ENCODE data around the gene CCR1.
"Not testable (repeated sequence)": the region's sequence is repeated elsewhere in the genome, so short reads cannot be mapped to it uniquely, and the experiment has no call there.

The CCR1 gene

GRCh38 chr3:46221938-46222337 lies 13.8 kb upstream of the CCR1 start:
- Mint-ChIP-seq H3K27me3 (peaks cover 5% of the 10 kb centered on the region), H3K4me1 (ENCODE audit: low read depth) (no peaks in the 10 kb centered on the region), H3K9me3 (peaks cover 2% of the 10 kb centered on the region), H3K27ac (no peak overlapping the region), H3K36me3 (ENCODE audit: low read depth) (no peaks in the 10 kb centered on the region), H3K4me3 (no peak overlapping the region)
- no peak for DNase-seq

GRCh38 chr3:46221391-46221790 lies 13.3 kb upstream of the CCR1 start:
- peaks cover under 1% of the 10 kb centered on the region for H3K9me3 Mint-ChIP-seq
- no peak overlapping the region for H3K27ac Mint-ChIP-seq
- no peaks in the 10 kb centered on the region for H3K4me1 Mint-ChIP-seq (ENCODE audit: low read depth)
- H3K4me3 Mint-ChIP-seq, result no peak overlapping the region
- DNase-seq, result no peak
- no peaks in the 10 kb centered on the region for H3K36me3 Mint-ChIP-seq (ENCODE audit: low read depth)
- H3K27me3 Mint-ChIP-seq, result peaks cover 2% of the 10 kb centered on the region

GRCh38 chr3:46218196-46218709 lies 10.1 kb upstream of the CCR1 start:
- no peak for DNase-seq
- Mint-ChIP-seq H3K4me1 (ENCODE audit: low read depth) (no peaks in the 10 kb centered on the region), H3K4me3 (no peak overlapping the region), H3K27ac (no peak overlapping the region), H3K9me3 (no peaks in the 10 kb centered on the region), H3K36me3 (ENCODE audit: low read depth) (no peaks in the 10 kb centered on the region), H3K27me3 (no peaks in the 10 kb centered on the region)

GRCh38 chr3:46215810-46216414 lies 7.8 kb upstream of the CCR1 start:
- Mint-ChIP-seq H3K27me3 (no peaks in the 10 kb centered on the region), H3K9me3 (no peaks in the 10 kb centered on the region), H3K27ac (no peak overlapping the region), H3K36me3 (ENCODE audit: low read depth) (no peaks in the 10 kb centered on the region), H3K4me3 (no peak overlapping the region), H3K4me1 (ENCODE audit: low read depth) (no peaks in the 10 kb centered on the region)
- DNase-seq, result no peak

- no peak overlapping the region for H3K27ac Mint-ChIP-seq
- H3K4me1 Mint-ChIP-seq (ENCODE audit: low read depth), result no peaks in the 10 kb centered on the region
- DNase-seq, result no peak
- H3K4me3 Mint-ChIP-seq, result no peak overlapping the region
- no peaks in the 10 kb centered on the region for H3K9me3 Mint-ChIP-seq
- no peaks in the 10 kb centered on the region for H3K27me3 Mint-ChIP-seq
- no peaks in the 10 kb centered on the region for H3K36me3 Mint-ChIP-seq (ENCODE audit: low read depth)
Measured at GRCh38 chr3:46214751-46215352, 6.7 kb upstream of the CCR1 start.

GRCh38 chr3:46213201-46213600 lies 5.1 kb upstream of the CCR1 start:
- Mint-ChIP-seq H3K36me3 (ENCODE audit: low read depth) (no peaks in the 10 kb centered on the region), H3K27me3 (no peaks in the 10 kb centered on the region), H3K9me3 (no peaks in the 10 kb centered on the region), H3K27ac (no peak overlapping the region), H3K4me3 (no peak overlapping the region), H3K4me1 (ENCODE audit: low read depth) (peaks cover 14% of the 10 kb centered on the region)
- no peak for DNase-seq

GRCh38 chr3:46212101-46212500 lies 4.0 kb upstream of the CCR1 start:
- H3K27ac Mint-ChIP-seq, result no peak overlapping the region
- H3K4me3 Mint-ChIP-seq, result no peak overlapping the region
- H3K36me3 Mint-ChIP-seq (ENCODE audit: low read depth), result no peaks in the 10 kb centered on the region
- no peaks in the 10 kb centered on the region for H3K9me3 Mint-ChIP-seq
- no peaks in the 10 kb centered on the region for H3K27me3 Mint-ChIP-seq
- no peak for DNase-seq
- H3K4me1 Mint-ChIP-seq (ENCODE audit: low read depth), result peaks cover 23% of the 10 kb centered on the region

GRCh38 chr3:46209746-46210470 lies 1.8 kb upstream of the CCR1 start:
- Mint-ChIP-seq H3K4me3 (no peak overlapping the region), H3K4me1 (ENCODE audit: low read depth) (peaks cover 23% of the 10 kb centered on the region), H3K27ac (no peak overlapping the region), H3K27me3 (no peaks in the 10 kb centered on the region), H3K9me3 (no peaks in the 10 kb centered on the region), H3K36me3 (ENCODE audit: low read depth) (no peaks in the 10 kb centered on the region)
- no peak for DNase-seq

- Mint-ChIP-seq H3K4me3 (no peak overlapping the region), H3K4me1 (ENCODE audit: low read depth) (peaks cover 23% of the 10 kb centered on the region), H3K27me3 (no peaks in the 10 kb centered on the region), H3K36me3 (ENCODE audit: low read depth) (no peaks in the 10 kb centered on the region), H3K27ac (no peak overlapping the region), H3K9me3 (no peaks in the 10 kb centered on the region)
- no peak for DNase-seq
Measured at GRCh38 chr3:46209053-46209452, 940 bp upstream of the CCR1 start.

GRCh38 chr3:46207514-46207913 lies 599 bp downstream of the CCR1 start:
- Mint-ChIP-seq H3K27ac (peak overlapping the region; percentile 85), H3K4me3 (peak overlapping the region; percentile 30), H3K4me1 (ENCODE audit: low read depth) (peaks cover 23% of the 10 kb centered on the region)
- not testable (repeated sequence) for H3K36me3 Mint-ChIP-seq (ENCODE audit: low read depth); H3K27me3 Mint-ChIP-seq; DNase-seq; H3K9me3 Mint-ChIP-seq

- no peak overlapping the region for H3K27ac Mint-ChIP-seq
Measured at GRCh38 chr3:46206282-46207015, 1.7 kb downstream of the CCR1 start.

GRCh38 chr3:46205286-46205960 lies 2.7 kb downstream of the CCR1 start:
- no peak overlapping the region for H3K4me3 Mint-ChIP-seq

More at GRCh38 chr3:46206282-46207015, 1.7 kb downstream of the CCR1 start:
- Mint-ChIP-seq H3K9me3 (no peaks in the 10 kb centered on the region), H3K4me3 (no peak overlapping the region), H3K4me1 (ENCODE audit: low read depth) (peaks cover 23% of the 10 kb centered on the region), H3K36me3 (ENCODE audit: low read depth) (no peaks in the 10 kb centered on the region), H3K27me3 (no peaks in the 10 kb centered on the region)
- no peak for DNase-seq

GRCh38 chr3:46203681-46204080 lies 4.4 kb downstream of the CCR1 start:
- H3K4me1 Mint-ChIP-seq (ENCODE audit: low read depth), result peaks cover 14% of the 10 kb centered on the region
- no peaks in the 10 kb centered on the region for H3K36me3 Mint-ChIP-seq (ENCODE audit: low read depth)
- H3K27me3 Mint-ChIP-seq, result no peaks in the 10 kb centered on the region
- no peak overlapping the region for H3K4me3 Mint-ChIP-seq
- no peak for DNase-seq
- H3K9me3 Mint-ChIP-seq, result no peaks in the 10 kb centered on the region
- no peak overlapping the region for H3K27ac Mint-ChIP-seq

More at GRCh38 chr3:46205286-46205960, 2.7 kb downstream of the CCR1 start:
- DNase-seq, result no peak
- no peak overlapping the region for H3K27ac Mint-ChIP-seq
- H3K4me1 Mint-ChIP-seq (ENCODE audit: low read depth), result peaks cover 23% of the 10 kb centered on the region
- no peaks in the 10 kb centered on the region for H3K9me3 Mint-ChIP-seq
- no peaks in the 10 kb centered on the region for H3K36me3 Mint-ChIP-seq (ENCODE audit: low read depth)
- no peaks in the 10 kb centered on the region for H3K27me3 Mint-ChIP-seq

GRCh38 chr3:46202535-46202934 lies 5.6 kb downstream of the CCR1 start:
- H3K27me3 Mint-ChIP-seq, result no peaks in the 10 kb centered on the region
- H3K27ac Mint-ChIP-seq, result no peak overlapping the region
- no peaks in the 10 kb centered on the region for H3K36me3 Mint-ChIP-seq (ENCODE audit: low read depth)
- H3K4me3 Mint-ChIP-seq, result no peak overlapping the region
- H3K4me1 Mint-ChIP-seq (ENCODE audit: low read depth), result peaks cover 4% of the 10 kb centered on the region
- no peak for DNase-seq
- H3K9me3 Mint-ChIP-seq, result no peaks in the 10 kb centered on the region

All from activated T-cell treated with anti-CD3 and anti-CD28 coated beads, Interleukin-2, amount 50 U/mL, for 24 hours (primary cell).